HEK293 (cell line): ENCODE measurements around the gene SPTBN5.

Source experiments
- CTCF ChIA-PET: fragments of 350-600 bp; formaldehyde crosslinking; extraction: SDS; loops from one replicate; lab custom pipeline; 2021; ENCODE audit warnings: antibody characterized with exemption; lab: Yijun Ruan, JAX
- POLR2A ChIA-PET: fragments of 300-600 bp; formaldehyde crosslinking; extraction: SDS; loops from one replicate; lab custom pipeline; 2020; ENCODE audit warnings: antibody characterized with exemption, inconsistent platforms; lab: Yijun Ruan, JAX
- H3K27ac ChIP-seq: fragments of 200-500 bp; sonication (Bioruptor generic); 2 replicates; pipeline ENCODE4 v1.5.1; 2014; ENCODE audit warnings: low read depth, low read length, control low read depth, inconsistent platforms; ENCODE audit errors: extremely low read depth
- H3K36me3 ChIP-seq, 2 experiments: fragments of 200-500 bp in 1 of 2; sonication (Bioruptor generic) in 1 of 2; 1 replicate in 1 of 2; 2 replicates in 1 of 2; pipeline ENCODE4 v1.5.1; 2014 to 2017; ENCODE audit warnings: inconsistent platforms in 2 of 2, low read length in 2 of 2; ENCODE audit not compliant: control insufficient read depth in 2 of 2, insufficient read depth in 1 of 2
- H3K4me1 ChIP-seq: fragments of 200-500 bp; sonication (Bioruptor generic); 2 replicates; pipeline ENCODE4 v1.5.1; 2014; ENCODE audit warnings: mild to moderate bottlenecking, low read length, inconsistent platforms; ENCODE audit not compliant: control insufficient read depth, insufficient read depth
- H3K4me3 ChIP-seq: 2 replicates; pipeline ENCODE4 v1.5.1; 2011; ENCODE audit warnings: low read depth, mild to moderate bottlenecking, control low read depth, low read length, moderate library complexity
- H3K9me3 ChIP-seq: fragments of 200-500 bp; sonication (Bioruptor generic); 2 replicates; pipeline ENCODE4 v1.5.1; 2014; ENCODE audit warnings: low read depth, low read length, inconsistent platforms; ENCODE audit not compliant: control insufficient read depth, insufficient read depth
- GLIS1 ChIP-seq: fragments of 450-650 bp; formaldehyde crosslinking; IDR thresholded peaks from 2 replicates; pipeline ENCODE4 v1.5.1; 2016; ENCODE audit warnings: missing biosample characterization, missing genetic modification characterization
- GLIS2 ChIP-seq: fragments of 450-650 bp; formaldehyde crosslinking; IDR thresholded peaks from 2 replicates; pipeline ENCODE4 v1.5.1; 2016; ENCODE audit warnings: missing biosample characterization, missing genetic modification characterization
- HOXC10 ChIP-seq: sonication (generic); formaldehyde crosslinking; IDR thresholded peaks from 2 replicates; pipeline ENCODE4 v1.8.1; 2023; ENCODE audit warnings: mild to moderate bottlenecking, missing genetic modification reagents
- HOXD13 ChIP-seq: sonication (generic); formaldehyde crosslinking; IDR thresholded peaks from 2 replicates; pipeline ENCODE4 v1.8.0; 2022; ENCODE audit warnings: missing genetic modification reagents, borderline replicate concordance
- SALL2 ChIP-seq: fragments of 450-650 bp; formaldehyde crosslinking; IDR thresholded peaks from 2 replicates; pipeline ENCODE4 v1.5.0; 2017; ENCODE audit warnings: missing biosample characterization, mild to moderate bottlenecking, missing genetic modification characterization, borderline replicate concordance
- SP2 ChIP-seq: fragments of 450-650 bp; formaldehyde crosslinking; IDR thresholded peaks from 2 replicates; pipeline ENCODE4 v1.5.1; 2016; ENCODE audit warnings: missing biosample characterization, missing genetic modification characterization
- YY1 ChIP-seq: fragments of 450-650 bp; formaldehyde crosslinking; IDR thresholded peaks from 2 replicates; pipeline ENCODE4 v1.5.1; 2018; ENCODE audit warnings: missing biosample characterization, missing genetic modification characterization
- ZFP3 ChIP-seq: fragments of 450-650 bp; formaldehyde crosslinking; IDR thresholded peaks from 2 replicates; pipeline ENCODE4 v1.5.1; 2016; ENCODE audit warnings: low read depth, missing biosample characterization, missing genetic modification characterization
- ZFP41 ChIP-seq: fragments of 450-650 bp; formaldehyde crosslinking; IDR thresholded peaks from 2 replicates; pipeline ENCODE4 v1.5.1; 2016; ENCODE audit warnings: missing biosample characterization, missing genetic modification characterization, borderline replicate concordance
- ZIC2 ChIP-seq: fragments of 450-650 bp; formaldehyde crosslinking; IDR thresholded peaks from 2 replicates; pipeline ENCODE4 v1.5.1; 2016; ENCODE audit warnings: missing biosample characterization, missing genetic modification characterization
- ZNF10 ChIP-seq: fragments of 450-650 bp; formaldehyde crosslinking; IDR thresholded peaks from 2 replicates; pipeline ENCODE4 v1.5.1; 2017; ENCODE audit warnings: missing biosample characterization, missing genetic modification characterization
- ZNF133 ChIP-seq: fragments of 450-650 bp; formaldehyde crosslinking; IDR thresholded peaks from 2 replicates; pipeline ENCODE4 v1.5.1; 2016; ENCODE audit warnings: missing biosample characterization, missing genetic modification characterization
- ZNF24 ChIP-seq: fragments of 450-650 bp; formaldehyde crosslinking; IDR thresholded peaks from 2 replicates; pipeline ENCODE4 v1.5.1; 2016; ENCODE audit warnings: missing biosample characterization, missing genetic modification characterization
- ZNF266 ChIP-seq: fragments of 450-650 bp; formaldehyde crosslinking; IDR thresholded peaks from 2 replicates; pipeline ENCODE4 v1.5.1; 2016; ENCODE audit warnings: missing biosample characterization, missing genetic modification characterization, low read depth
- ZNF350 ChIP-seq: fragments of 450-650 bp; formaldehyde crosslinking; IDR thresholded peaks from 2 replicates; pipeline ENCODE4 v1.5.0; 2017; ENCODE audit warnings: missing biosample characterization, mild to moderate bottlenecking, missing genetic modification characterization
- ZNF423 ChIP-seq: fragments of 450-650 bp; formaldehyde crosslinking; IDR thresholded peaks from 2 replicates; pipeline ENCODE4 v1.5.1; 2016; ENCODE audit warnings: missing biosample characterization, missing genetic modification characterization
- ZNF514 ChIP-seq: fragments of 450-650 bp; formaldehyde crosslinking; IDR thresholded peaks from 2 replicates; pipeline ENCODE4 v1.5.1; 2016; ENCODE audit warnings: missing biosample characterization, missing genetic modification characterization
- ZNF521 ChIP-seq: fragments of 450-650 bp; formaldehyde crosslinking; IDR thresholded peaks from 2 replicates; pipeline ENCODE4 v1.5.1; 2017; ENCODE audit warnings: missing biosample characterization, mild to moderate bottlenecking, missing genetic modification characterization
- ZNF548 ChIP-seq: fragments of 450-650 bp; formaldehyde crosslinking; IDR thresholded peaks from 2 replicates; pipeline ENCODE4 v1.5.1; 2016; ENCODE audit warnings: missing biosample characterization, missing genetic modification characterization
- ZNF560 ChIP-seq: fragments of 450-650 bp; formaldehyde crosslinking; IDR thresholded peaks from 2 replicates; pipeline ENCODE4 v1.5.1; 2017; ENCODE audit warnings: missing biosample characterization, missing genetic modification characterization, borderline replicate concordance
- ZNF621 ChIP-seq: fragments of 450-650 bp; formaldehyde crosslinking; IDR thresholded peaks from 2 replicates; pipeline ENCODE4 v1.5.1; 2017; ENCODE audit warnings: missing biosample characterization, missing genetic modification characterization
- ZNF664 ChIP-seq: fragments of 450-650 bp; formaldehyde crosslinking; IDR thresholded peaks from 2 replicates; pipeline ENCODE4 v1.5.1; 2016; ENCODE audit warnings: missing biosample characterization, missing genetic modification characterization
- ZNF677 ChIP-seq: fragments of 450-650 bp; IDR thresholded peaks from 2 replicates; pipeline ENCODE4 v1.5.0; 2018; ENCODE audit warnings: missing biosample characterization, mild to moderate bottlenecking, missing genetic modification characterization, moderate library complexity
- ZNF830 ChIP-seq: fragments of 450-650 bp; IDR thresholded peaks from 2 replicates; pipeline ENCODE4 v1.5.0; 2018; ENCODE audit warnings: missing biosample characterization, missing genetic modification characterization, low read depth, mild to moderate bottlenecking, moderate library complexity
- ZNF843 ChIP-seq: fragments of 450-650 bp; formaldehyde crosslinking; IDR thresholded peaks from 2 replicates; pipeline ENCODE4 v1.5.1; 2016; ENCODE audit warnings: missing biosample characterization, missing genetic modification characterization
- TF ChIP-seq, protein P1 (sequence below): fragments of 450-650 bp; formaldehyde crosslinking; IDR thresholded peaks from 2 replicates; pipeline ENCODE4 v1.5.1; 2017; ENCODE audit warnings: missing biosample characterization, missing genetic modification characterization
- TF ChIP-seq, protein P2 (sequence below): fragments of 450-650 bp; formaldehyde crosslinking; IDR thresholded peaks from 2 replicates; pipeline ENCODE4 v1.5.1; 2016; ENCODE audit warnings: missing biosample characterization, missing genetic modification characterization
- TF ChIP-seq, protein P3 (sequence below): fragments of 450-650 bp; formaldehyde crosslinking; IDR thresholded peaks from 2 replicates; pipeline ENCODE4 v1.5.1; 2016; ENCODE audit warnings: missing biosample characterization, missing genetic modification characterization, borderline replicate concordance
- TF ChIP-seq, protein P4 (sequence below): fragments of 450-650 bp; formaldehyde crosslinking; IDR thresholded peaks from 2 replicates; pipeline ENCODE4 v1.5.1; 2016; ENCODE audit warnings: missing biosample characterization, missing genetic modification characterization

The SPTBN5 gene

DNA sequence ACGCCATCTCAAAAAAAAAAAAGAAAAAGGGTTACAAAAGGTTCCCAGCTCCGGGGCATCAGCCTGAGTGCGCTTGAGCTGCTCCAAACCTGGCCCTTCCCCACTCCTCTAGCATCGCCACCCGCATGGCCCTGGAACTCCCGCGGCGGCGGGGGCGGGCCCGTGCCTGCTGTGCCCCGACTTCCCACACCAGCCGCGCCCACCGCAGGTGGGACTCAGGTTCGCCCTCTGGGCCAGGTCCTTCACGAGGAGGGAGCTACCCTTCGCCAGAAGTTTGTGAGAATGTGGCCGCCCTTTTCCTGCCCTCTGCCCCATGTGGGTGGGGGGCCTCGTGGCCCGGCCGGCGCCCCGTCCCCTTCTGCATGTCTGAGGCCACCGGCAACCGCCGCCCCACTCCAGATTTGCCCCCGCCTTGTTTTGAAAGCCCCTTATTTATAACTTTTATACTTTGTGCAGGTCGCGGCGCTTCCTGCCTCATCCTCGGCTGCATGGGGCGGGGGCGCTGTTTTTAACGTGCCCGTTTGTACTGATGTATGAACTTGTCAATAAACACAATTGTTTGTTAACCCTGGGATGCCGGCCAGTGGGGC lies 66.5 kb downstream of the SPTBN5 start:
- Histone ChIP-seq H3K27ac (no peak overlapping the region; the same call in 1 of the 2 replicates), H3K4me3 (peak overlapping the region; percentile 28), H3K4me1 (no peaks in the 10 kb centered on the region), H3K36me3 (peaks cover 0 to 23% of the 10 kb centered on the region in 2 experiments; a peak in 1 of 3 replicates), H3K9me3 (no peaks in the 10 kb centered on the region)
- POLR2A ChIA-PET: interaction anchor here (1.0 to 1.4 kb wide), 3 partner anchors 53 to 145 kb away, joined by 4 to 8 read pairs (median 5); partner anchors contain the start of genes EHD4 and MAPKBP1
- CTCF ChIA-PET: interaction anchor here (0.7 to 1.0 kb wide), 3 partner anchors 77 to 790 kb away, joined by 3 to 6 read pairs (median 5); no protein-coding TSS in a partner anchor
- TF ChIP-seq GLIS2 (tag by site-specific recombination) (peak; percentile 80), YY1 (tag by site-specific recombination) (no peak), ZFP3 (tag by site-specific recombination) (no peak), HOXC10 (CRISPR knock-in tag) (no peak), ZNF423 (tag by site-specific recombination) (0 out of 2 replicates have a peak, but pooled peaks have one; percentile 44), ZNF664 (tag by site-specific recombination) (no peak), ZNF133 (tag by site-specific recombination) (no peak), GLIS1 (peak; percentile 78), ZNF266 (tag by site-specific recombination) (no peak), SP2 (peak; percentile 49), ZNF521 (tag by site-specific recombination) (no peak), HOXD13 (CRISPR knock-in tag) (no peak), ZNF10 (tag by site-specific recombination) (no peak), ZNF560 (tag by site-specific recombination) (no peak), ZNF350 (tag by site-specific recombination) (no peak), ZFP41 (tag by site-specific recombination) (no peak), ZIC2 (tag by site-specific recombination) (peak; percentile 89), ZNF24 (tag by site-specific recombination) (no peak), ZNF514 (no peak), ZNF843 (tag by site-specific recombination) (no peak), SALL2 (tag by site-specific recombination) (no peak), ZNF548 (tag by site-specific recombination) (no peak), ZNF677 (tag by site-specific recombination) (no peak), ZNF830 (tag by site-specific recombination) (no peak), ZNF621 (tag by site-specific recombination) (no peak)
- TF ChIP-seq, protein P1, sequence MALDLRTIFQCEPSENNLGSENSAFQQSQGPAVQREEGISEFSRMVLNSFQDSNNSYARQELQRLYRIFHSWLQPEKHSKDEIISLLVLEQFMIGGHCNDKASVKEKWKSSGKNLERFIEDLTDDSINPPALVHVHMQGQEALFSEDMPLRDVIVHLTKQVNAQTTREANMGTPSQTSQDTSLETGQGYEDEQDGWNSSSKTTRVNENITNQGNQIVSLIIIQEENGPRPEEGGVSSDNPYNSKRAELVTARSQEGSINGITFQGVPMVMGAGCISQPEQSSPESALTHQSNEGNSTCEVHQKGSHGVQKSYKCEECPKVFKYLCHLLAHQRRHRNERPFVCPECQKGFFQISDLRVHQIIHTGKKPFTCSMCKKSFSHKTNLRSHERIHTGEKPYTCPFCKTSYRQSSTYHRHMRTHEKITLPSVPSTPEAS: no peak
- TF ChIP-seq, protein P2, sequence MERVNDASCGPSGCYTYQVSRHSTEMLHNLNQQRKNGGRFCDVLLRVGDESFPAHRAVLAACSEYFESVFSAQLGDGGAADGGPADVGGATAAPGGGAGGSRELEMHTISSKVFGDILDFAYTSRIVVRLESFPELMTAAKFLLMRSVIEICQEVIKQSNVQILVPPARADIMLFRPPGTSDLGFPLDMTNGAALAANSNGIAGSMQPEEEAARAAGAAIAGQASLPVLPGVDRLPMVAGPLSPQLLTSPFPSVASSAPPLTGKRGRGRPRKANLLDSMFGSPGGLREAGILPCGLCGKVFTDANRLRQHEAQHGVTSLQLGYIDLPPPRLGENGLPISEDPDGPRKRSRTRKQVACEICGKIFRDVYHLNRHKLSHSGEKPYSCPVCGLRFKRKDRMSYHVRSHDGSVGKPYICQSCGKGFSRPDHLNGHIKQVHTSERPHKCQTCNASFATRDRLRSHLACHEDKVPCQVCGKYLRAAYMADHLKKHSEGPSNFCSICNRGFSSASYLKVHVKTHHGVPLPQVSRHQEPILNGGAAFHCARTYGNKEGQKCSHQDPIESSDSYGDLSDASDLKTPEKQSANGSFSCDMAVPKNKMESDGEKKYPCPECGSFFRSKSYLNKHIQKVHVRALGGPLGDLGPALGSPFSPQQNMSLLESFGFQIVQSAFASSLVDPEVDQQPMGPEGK (tag by site-specific recombination): peak; percentile 42; the same call in 1 of the 2 replicates
- TF ChIP-seq, protein P3, sequence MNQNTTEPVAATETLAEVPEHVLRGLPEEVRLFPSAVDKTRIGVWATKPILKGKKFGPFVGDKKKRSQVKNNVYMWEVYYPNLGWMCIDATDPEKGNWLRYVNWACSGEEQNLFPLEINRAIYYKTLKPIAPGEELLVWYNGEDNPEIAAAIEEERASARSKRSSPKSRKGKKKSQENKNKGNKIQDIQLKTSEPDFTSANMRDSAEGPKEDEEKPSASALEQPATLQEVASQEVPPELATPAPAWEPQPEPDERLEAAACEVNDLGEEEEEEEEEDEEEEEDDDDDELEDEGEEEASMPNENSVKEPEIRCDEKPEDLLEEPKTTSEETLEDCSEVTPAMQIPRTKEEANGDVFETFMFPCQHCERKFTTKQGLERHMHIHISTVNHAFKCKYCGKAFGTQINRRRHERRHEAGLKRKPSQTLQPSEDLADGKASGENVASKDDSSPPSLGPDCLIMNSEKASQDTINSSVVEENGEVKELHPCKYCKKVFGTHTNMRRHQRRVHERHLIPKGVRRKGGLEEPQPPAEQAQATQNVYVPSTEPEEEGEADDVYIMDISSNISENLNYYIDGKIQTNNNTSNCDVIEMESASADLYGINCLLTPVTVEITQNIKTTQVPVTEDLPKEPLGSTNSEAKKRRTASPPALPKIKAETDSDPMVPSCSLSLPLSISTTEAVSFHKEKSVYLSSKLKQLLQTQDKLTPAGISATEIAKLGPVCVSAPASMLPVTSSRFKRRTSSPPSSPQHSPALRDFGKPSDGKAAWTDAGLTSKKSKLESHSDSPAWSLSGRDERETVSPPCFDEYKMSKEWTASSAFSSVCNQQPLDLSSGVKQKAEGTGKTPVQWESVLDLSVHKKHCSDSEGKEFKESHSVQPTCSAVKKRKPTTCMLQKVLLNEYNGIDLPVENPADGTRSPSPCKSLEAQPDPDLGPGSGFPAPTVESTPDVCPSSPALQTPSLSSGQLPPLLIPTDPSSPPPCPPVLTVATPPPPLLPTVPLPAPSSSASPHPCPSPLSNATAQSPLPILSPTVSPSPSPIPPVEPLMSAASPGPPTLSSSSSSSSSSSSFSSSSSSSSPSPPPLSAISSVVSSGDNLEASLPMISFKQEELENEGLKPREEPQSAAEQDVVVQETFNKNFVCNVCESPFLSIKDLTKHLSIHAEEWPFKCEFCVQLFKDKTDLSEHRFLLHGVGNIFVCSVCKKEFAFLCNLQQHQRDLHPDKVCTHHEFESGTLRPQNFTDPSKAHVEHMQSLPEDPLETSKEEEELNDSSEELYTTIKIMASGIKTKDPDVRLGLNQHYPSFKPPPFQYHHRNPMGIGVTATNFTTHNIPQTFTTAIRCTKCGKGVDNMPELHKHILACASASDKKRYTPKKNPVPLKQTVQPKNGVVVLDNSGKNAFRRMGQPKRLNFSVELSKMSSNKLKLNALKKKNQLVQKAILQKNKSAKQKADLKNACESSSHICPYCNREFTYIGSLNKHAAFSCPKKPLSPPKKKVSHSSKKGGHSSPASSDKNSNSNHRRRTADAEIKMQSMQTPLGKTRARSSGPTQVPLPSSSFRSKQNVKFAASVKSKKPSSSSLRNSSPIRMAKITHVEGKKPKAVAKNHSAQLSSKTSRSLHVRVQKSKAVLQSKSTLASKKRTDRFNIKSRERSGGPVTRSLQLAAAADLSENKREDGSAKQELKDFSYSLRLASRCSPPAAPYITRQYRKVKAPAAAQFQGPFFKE (tag by site-specific recombination): no peak
- TF ChIP-seq, protein P4, sequence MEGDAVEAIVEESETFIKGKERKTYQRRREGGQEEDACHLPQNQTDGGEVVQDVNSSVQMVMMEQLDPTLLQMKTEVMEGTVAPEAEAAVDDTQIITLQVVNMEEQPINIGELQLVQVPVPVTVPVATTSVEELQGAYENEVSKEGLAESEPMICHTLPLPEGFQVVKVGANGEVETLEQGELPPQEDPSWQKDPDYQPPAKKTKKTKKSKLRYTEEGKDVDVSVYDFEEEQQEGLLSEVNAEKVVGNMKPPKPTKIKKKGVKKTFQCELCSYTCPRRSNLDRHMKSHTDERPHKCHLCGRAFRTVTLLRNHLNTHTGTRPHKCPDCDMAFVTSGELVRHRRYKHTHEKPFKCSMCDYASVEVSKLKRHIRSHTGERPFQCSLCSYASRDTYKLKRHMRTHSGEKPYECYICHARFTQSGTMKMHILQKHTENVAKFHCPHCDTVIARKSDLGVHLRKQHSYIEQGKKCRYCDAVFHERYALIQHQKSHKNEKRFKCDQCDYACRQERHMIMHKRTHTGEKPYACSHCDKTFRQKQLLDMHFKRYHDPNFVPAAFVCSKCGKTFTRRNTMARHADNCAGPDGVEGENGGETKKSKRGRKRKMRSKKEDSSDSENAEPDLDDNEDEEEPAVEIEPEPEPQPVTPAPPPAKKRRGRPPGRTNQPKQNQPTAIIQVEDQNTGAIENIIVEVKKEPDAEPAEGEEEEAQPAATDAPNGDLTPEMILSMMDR: no peak
